HL-60 (cell line): ENCODE results near the gene ADAMTS16.

Source experiments
- DNase-seq, 2 experiments: peaks; one replicate each; pipeline ENCODE4 v3.0.0-alpha.2; 2010 to 2020; ENCODE audit warnings: low read depth in 1 of 2, low spot score in 1 of 2
- H3K27ac ChIP-seq: fragments of 250-450 bp; sonication (Bioruptor Pico); replicated peaks from 2 replicates; pipeline ENCODE4 v1.5.1; 2020; ENCODE audit warnings: mild to moderate bottlenecking, moderate library complexity
- H3K27me3 ChIP-seq: fragments of 250-450 bp; sonication (Bioruptor Pico); 2 replicates; pipeline ENCODE4 v1.5.1; 2021; ENCODE audit warnings: mild to moderate bottlenecking, moderate library complexity; ENCODE audit not compliant: insufficient read depth, poor library complexity, severe bottlenecking
- H3K4me3 ChIP-seq: replicated peaks from 2 replicates; pipeline ENCODE4 v1.5.1; 2011; ENCODE audit warnings: mild to moderate bottlenecking, control low read depth, low read length; ENCODE audit not compliant: insufficient read depth
- CTCF ChIP-seq: IDR thresholded peaks from one replicate; pipeline ENCODE4 v1.5.1; 2011; ENCODE audit warnings: low read length, control low read depth, inconsistent platforms; ENCODE audit not compliant: insufficient read depth
- GABPA ChIP-seq: IDR thresholded peaks from 2 replicates; pipeline ENCODE4 v1.6.1; 2012; ENCODE audit warnings: low read depth
- POLR2AphosphoS5 ChIP-seq: IDR thresholded peaks from 2 replicates; pipeline ENCODE4 v1.6.1; 2012; ENCODE audit warnings: low read depth
- SPI1 ChIP-seq: IDR thresholded peaks from 2 replicates; pipeline ENCODE4 v1.6.1; 2012; ENCODE audit warnings: low read depth, mild to moderate bottlenecking, borderline replicate concordance
- TF ChIP-seq, protein P1 (sequence below): IDR thresholded peaks from 2 replicates; pipeline ENCODE4 v1.6.1; 2012; ENCODE audit warnings: low read depth; ENCODE audit not compliant: insufficient replicate concordance

ADAMTS16 gene

DNA sequence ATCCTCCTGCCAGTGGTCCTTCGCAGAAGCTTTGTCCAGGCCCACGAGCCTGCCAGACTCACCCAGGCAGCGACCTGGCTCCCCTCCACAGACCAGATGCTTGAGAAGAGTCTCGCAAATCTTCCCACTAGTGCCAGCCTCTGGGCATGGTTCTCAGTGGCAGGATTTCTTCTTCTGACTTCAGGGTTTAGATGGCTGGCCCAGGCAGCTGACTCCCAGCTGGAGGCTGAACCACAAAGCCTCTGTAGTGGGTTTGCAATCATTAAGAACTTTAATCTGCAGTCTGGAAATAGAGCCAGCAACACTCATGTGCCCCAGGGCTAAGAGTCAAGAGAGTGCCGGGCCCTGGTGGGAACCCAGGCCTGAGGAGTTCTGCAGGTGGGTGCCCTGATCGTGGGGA, 191.7 kb downstream of the ADAMTS16 start:
- DNase-seq, result no peak

GRCh38 chr5:5332287-5332686, 192.2 kb downstream of the ADAMTS16 start:
- Histone ChIP-seq H3K27me3 (no peaks in the 10 kb centered on the region), H3K27ac (no peak overlapping the region), H3K4me3 (no peak overlapping the region)
- TF ChIP-seq GABPA (no peak), POLR2AphosphoS5 (no peak), CTCF (no peak), SPI1 (no peak)
- TF ChIP-seq, protein P1, sequence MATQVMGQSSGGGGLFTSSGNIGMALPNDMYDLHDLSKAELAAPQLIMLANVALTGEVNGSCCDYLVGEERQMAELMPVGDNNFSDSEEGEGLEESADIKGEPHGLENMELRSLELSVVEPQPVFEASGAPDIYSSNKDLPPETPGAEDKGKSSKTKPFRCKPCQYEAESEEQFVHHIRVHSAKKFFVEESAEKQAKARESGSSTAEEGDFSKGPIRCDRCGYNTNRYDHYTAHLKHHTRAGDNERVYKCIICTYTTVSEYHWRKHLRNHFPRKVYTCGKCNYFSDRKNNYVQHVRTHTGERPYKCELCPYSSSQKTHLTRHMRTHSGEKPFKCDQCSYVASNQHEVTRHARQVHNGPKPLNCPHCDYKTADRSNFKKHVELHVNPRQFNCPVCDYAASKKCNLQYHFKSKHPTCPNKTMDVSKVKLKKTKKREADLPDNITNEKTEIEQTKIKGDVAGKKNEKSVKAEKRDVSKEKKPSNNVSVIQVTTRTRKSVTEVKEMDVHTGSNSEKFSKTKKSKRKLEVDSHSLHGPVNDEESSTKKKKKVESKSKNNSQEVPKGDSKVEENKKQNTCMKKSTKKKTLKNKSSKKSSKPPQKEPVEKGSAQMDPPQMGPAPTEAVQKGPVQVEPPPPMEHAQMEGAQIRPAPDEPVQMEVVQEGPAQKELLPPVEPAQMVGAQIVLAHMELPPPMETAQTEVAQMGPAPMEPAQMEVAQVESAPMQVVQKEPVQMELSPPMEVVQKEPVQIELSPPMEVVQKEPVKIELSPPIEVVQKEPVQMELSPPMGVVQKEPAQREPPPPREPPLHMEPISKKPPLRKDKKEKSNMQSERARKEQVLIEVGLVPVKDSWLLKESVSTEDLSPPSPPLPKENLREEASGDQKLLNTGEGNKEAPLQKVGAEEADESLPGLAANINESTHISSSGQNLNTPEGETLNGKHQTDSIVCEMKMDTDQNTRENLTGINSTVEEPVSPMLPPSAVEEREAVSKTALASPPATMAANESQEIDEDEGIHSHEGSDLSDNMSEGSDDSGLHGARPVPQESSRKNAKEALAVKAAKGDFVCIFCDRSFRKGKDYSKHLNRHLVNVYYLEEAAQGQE, result no peak
- no peak for DNase-seq

More for the DNA sequence above, 191.7 kb downstream of the ADAMTS16 start:
- TF ChIP-seq CTCF, result no peak
- no peak for TF ChIP-seq SPI1
- TF ChIP-seq, protein P1, result no peak
- TF ChIP-seq POLR2AphosphoS5, result no peak
- no peak for TF ChIP-seq GABPA
- H3K27me3 ChIP-seq, result no peaks in the 10 kb centered on the region
- no peak overlapping the region for H3K4me3 ChIP-seq
- no peak overlapping the region for H3K27ac ChIP-seq

DNA sequence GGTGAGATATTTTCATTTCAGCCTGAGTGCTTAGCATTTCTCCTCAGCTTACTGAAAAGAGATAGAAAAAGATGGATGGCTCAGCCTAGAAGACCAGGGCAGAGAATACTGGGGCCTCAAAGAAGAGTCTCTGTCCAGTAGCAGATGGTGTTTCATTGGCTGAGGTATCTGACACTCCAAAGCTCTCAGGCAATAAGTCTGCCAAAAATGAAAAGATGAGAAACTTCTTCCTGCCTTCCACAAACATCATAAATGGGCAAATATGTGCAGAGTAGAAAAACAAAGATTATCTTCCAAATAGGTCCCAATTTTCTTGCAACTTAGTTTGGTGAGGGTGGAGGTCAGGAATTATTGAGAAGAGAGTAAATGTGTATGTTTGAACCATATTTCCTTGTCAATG, 195.0 kb downstream of the ADAMTS16 start:
- DNase-seq, result no peak
- TF ChIP-seq, protein P1, result no peak
- TF ChIP-seq SPI1, result no peak
- TF ChIP-seq GABPA, result no peak
- no peak for TF ChIP-seq CTCF
- TF ChIP-seq POLR2AphosphoS5, result no peak
- Histone ChIP-seq H3K27ac (no peak overlapping the region), H3K4me3 (no peak overlapping the region), H3K27me3 (no peaks in the 10 kb centered on the region)
